Caco-2 (cell line): Measurements from ENCODE around the gene SATB2. TPM values are rescaled to one million over a fixed set of nuclear protein-coding genes. Genes with fewer than 3 reads are reported as not detected.

ENCODE experiments used
- BruUV-seq: library from RNA; stranded (reverse); fragments of 400-500 nt; replicated peaks from 2 replicates; lab custom pipeline; 2021; lab: Mats Ljungman, UMichigan
- CTCF ChIA-PET: fragments of 300-600 bp; sonication (Branson Sonifier 250); formaldehyde crosslinking; loops from one replicate; lab custom pipeline; 2022; ENCODE audit warnings: antibody characterized with exemption; lab: Charles Lee
- POLR2A ChIA-PET: fragments of 300-600 bp; sonication (Branson Sonifier 250); formaldehyde crosslinking; loops from one replicate; lab custom pipeline; 2022; ENCODE audit warnings: antibody characterized with exemption; lab: Charles Lee
- DNase-seq, 2 experiments: peaks; one replicate each; pipeline versions ENCODE4 v3.0.0 to v3.0.0-alpha.2; 2020 to 2022
- H3K27me3 ChIP-seq: replicated peaks from 2 replicates; pipeline ENCODE4 v1.6.0; 2011; ENCODE audit warnings: low read length; ENCODE audit not compliant: control insufficient read depth, insufficient read depth
- H3K36me3 ChIP-seq: 2 replicates; pipeline ENCODE4 v1.5.1; 2011; ENCODE audit warnings: low read length; ENCODE audit not compliant: control insufficient read depth, insufficient read depth
- H3K4me1 ChIP-seq: fragments of 250-450 bp; sonication (Bioruptor Pico); 2 replicates; pipeline ENCODE4 v1.5.1; 2020; ENCODE audit warnings: mild to moderate bottlenecking
- H3K4me3 ChIP-seq: 2 replicates; pipeline ENCODE4 v1.5.1; 2011; ENCODE audit warnings: low read depth, mild to moderate bottlenecking, control low read depth, low read length
- H3K9me3 ChIP-seq: fragments of 250-450 bp; sonication (Bioruptor Pico); 2 replicates; pipeline ENCODE4 v1.5.1; 2020; ENCODE audit warnings: mild to moderate bottlenecking, moderate library complexity
- H3K27ac Mint-ChIP-seq: one replicate; pipeline ENCODE4 v1.8.0; 2022; ENCODE audit warnings: mixed read lengths; ENCODE audit not compliant: unreplicated experiment
- H3K27me3 Mint-ChIP-seq: one replicate; pipeline ENCODE4 v1.8.0; 2022; ENCODE audit warnings: mixed read lengths; ENCODE audit not compliant: insufficient read depth, unreplicated experiment
- H3K36me3 Mint-ChIP-seq: one replicate; pipeline ENCODE4 v1.8.0; 2022; ENCODE audit warnings: mild to moderate bottlenecking, mixed read lengths; ENCODE audit not compliant: insufficient read depth, unreplicated experiment
- H3K4me1 Mint-ChIP-seq: one replicate; pipeline ENCODE4 v1.8.0; 2022; ENCODE audit warnings: low read depth, mixed read lengths; ENCODE audit not compliant: unreplicated experiment
- H3K4me3 Mint-ChIP-seq: one replicate; pipeline ENCODE4 v1.8.0; 2022; ENCODE audit warnings: mild to moderate bottlenecking, moderate library complexity, mixed read lengths; ENCODE audit not compliant: unreplicated experiment
- H3K9me3 Mint-ChIP-seq: one replicate; pipeline ENCODE4 v1.8.0; 2022; ENCODE audit warnings: mixed read lengths; ENCODE audit not compliant: unreplicated experiment
- intact Hi-C: fragments of 100-400 bp; cut with micrococcal nuclease; formaldehyde crosslinking; loops from one replicate; pipeline ENCODE4 v1.10.0; 2022; ENCODE audit not compliant: unreplicated experiment
- total RNA-seq: library from RNA; stranded (reverse); gene quantifications from 2 replicates; pipeline ENCODE4 v1.2.3, GENCODE V29; 2022
- TF ChIP-seq, protein P1 (sequence below), 2 experiments: fragments of 200-600 bp in 1 of 2; IDR thresholded peaks; 1 replicate in 1 of 2; 2 replicates in 1 of 2; pipeline versions ENCODE4 v1.5.1 to v1.8.0; 2011 to 2022; ENCODE audit warnings: antibody characterized with exemption in 1 of 2, control low read depth in 1 of 2, inconsistent platforms in 1 of 2, low read depth in 1 of 2, low read length in 1 of 2, mild to moderate bottlenecking in 1 of 2, moderate library complexity in 1 of 2; ENCODE audit not compliant: insufficient read depth in 1 of 2, severe bottlenecking in 1 of 2, unreplicated experiment in 1 of 2

Gene SATB2
- total RNA-seq, 1 experiment from 2014 or later = 1.1 TPM

DNA sequence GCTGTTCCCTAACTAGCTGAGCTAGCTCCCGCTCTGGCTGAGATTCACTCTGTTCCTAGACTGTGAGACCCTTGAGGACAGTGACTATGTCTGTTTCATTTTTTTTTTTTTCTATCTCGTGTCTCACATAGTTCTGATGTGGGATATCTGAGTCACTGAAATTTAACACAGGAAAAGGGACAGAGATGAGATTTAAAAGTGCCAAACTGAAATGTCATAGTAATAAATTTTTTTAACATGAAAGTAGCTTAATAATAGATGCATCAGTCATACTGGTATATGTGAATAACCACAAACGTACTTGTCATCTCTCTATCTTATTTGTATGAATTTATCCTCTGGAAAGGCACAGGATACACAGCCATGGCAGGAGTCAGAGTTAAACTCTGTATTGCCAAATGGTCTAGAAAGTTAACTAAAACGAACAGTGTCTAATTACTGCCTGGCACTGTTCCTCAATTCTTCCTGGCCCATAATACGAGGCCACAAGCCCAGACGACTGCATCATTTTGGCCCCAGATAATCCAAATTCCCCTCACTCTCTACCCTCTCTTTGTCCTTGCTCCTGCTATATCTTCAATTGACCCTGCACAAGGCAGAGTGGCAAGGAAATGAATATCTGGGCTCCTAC is 87.5 kb downstream of the SATB2 start:
- CTCF ChIA-PET = no interaction called here
- no peak overlapping the region for H3K4me3 Mint-ChIP-seq

DNA sequence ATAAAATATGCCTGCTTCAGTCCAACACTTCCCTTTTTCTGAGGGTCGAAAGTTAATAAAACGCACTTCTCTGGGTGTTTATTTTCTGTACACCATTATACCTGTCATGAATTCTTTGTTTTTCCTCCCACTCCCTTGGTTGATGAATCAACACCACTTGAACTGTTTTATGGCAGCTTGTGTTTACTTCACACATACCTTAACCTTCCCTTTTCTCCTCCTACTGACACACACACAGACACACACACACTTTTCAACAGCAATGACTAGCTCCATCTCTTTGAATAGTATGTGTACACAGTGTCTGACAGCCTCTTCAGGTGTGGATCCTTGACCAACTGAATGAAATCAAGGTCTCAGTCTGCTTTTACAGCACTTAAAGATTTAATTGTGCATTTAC is 91.3 kb downstream of the SATB2 start:
- CTCF ChIA-PET = interaction anchor here (0.6 to 0.7 kb wide), 2 partner anchors 219 to 1992 kb away, joined by 3 to 6 read pairs; no protein-coding TSS in a partner anchor

More for the DNA sequence above, 87.5 kb downstream of the SATB2 start:
- no peaks in the 10 kb centered on the region for H3K9me3 ChIP-seq
- DNase-seq = no peak
- H3K36me3 ChIP-seq = no peaks in the 10 kb centered on the region
- POLR2A ChIA-PET = no interaction called here
- H3K27ac Mint-ChIP-seq = no peak overlapping the region
- intact Hi-C loops = no loop called here
- H3K27me3 Mint-ChIP-seq = no peaks in the 10 kb centered on the region
- no peaks in the 10 kb centered on the region for H3K9me3 Mint-ChIP-seq
- 0 out of 2 replicates have a peak, but pooled peaks cover 8% of the 10 kb centered on the region for H3K4me1 ChIP-seq
- H3K36me3 Mint-ChIP-seq = no peaks in the 10 kb centered on the region
- BruUV-seq = no TSS peak
- H3K4me1 Mint-ChIP-seq = peaks cover 8% of the 10 kb centered on the region
- no peak overlapping the region for H3K4me3 ChIP-seq
- no peaks in the 10 kb centered on the region for H3K27me3 ChIP-seq
- TF ChIP-seq, protein P1, sequence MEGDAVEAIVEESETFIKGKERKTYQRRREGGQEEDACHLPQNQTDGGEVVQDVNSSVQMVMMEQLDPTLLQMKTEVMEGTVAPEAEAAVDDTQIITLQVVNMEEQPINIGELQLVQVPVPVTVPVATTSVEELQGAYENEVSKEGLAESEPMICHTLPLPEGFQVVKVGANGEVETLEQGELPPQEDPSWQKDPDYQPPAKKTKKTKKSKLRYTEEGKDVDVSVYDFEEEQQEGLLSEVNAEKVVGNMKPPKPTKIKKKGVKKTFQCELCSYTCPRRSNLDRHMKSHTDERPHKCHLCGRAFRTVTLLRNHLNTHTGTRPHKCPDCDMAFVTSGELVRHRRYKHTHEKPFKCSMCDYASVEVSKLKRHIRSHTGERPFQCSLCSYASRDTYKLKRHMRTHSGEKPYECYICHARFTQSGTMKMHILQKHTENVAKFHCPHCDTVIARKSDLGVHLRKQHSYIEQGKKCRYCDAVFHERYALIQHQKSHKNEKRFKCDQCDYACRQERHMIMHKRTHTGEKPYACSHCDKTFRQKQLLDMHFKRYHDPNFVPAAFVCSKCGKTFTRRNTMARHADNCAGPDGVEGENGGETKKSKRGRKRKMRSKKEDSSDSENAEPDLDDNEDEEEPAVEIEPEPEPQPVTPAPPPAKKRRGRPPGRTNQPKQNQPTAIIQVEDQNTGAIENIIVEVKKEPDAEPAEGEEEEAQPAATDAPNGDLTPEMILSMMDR (IDR thresholded peaks at IDR 0.05; ENCODE audit: insufficient read depth in 1 of 2, low read depth in 1 of 2, low read length in 1 of 2, severe bottlenecking in 1 of 2, unreplicated experiment in 1 of 2) = no peak

DNA sequence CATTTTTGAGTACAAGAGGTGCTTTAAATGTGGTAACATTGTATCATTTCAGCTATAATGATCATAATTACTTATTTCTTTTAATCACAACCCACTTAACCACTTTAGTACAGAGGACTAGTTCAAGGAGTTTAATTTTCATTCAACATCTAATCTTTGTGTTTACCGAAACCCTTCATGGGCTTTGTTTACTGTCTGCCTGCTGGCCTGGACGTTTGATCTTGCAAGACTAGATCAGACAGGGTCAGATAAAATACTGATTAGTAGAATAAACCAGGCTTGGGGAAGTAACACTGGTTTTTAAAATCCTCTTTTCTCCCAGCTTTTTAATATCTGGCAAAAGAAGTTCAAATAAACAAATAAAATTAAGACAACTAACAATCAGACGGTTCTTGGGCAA is 93.6 kb downstream of the SATB2 start:
- no peaks in the 10 kb centered on the region for H3K36me3 Mint-ChIP-seq

More for the DNA sequence above, 91.3 kb downstream of the SATB2 start:
- H3K4me3 Mint-ChIP-seq = no peak overlapping the region
- POLR2A ChIA-PET = no interaction called here
- intact Hi-C loops = loop anchor here (1.0 kb wide), 2 partner anchors 51 to 398 kb away; no protein-coding TSS in a partner anchor
- no TSS peak for BruUV-seq
- TF ChIP-seq, protein P1 (IDR thresholded peaks at IDR 0.05; ENCODE audit: insufficient read depth in 1 of 2, low read depth in 1 of 2, low read length in 1 of 2, severe bottlenecking in 1 of 2, unreplicated experiment in 1 of 2) = no peak
- no peaks in the 10 kb centered on the region for H3K27me3 Mint-ChIP-seq
- peaks cover 8% of the 10 kb centered on the region for H3K4me1 Mint-ChIP-seq
- H3K9me3 Mint-ChIP-seq = no peaks in the 10 kb centered on the region
- H3K36me3 Mint-ChIP-seq = no peaks in the 10 kb centered on the region
- Histone ChIP-seq H3K36me3 (no peaks in the 10 kb centered on the region), H3K27me3 (no peaks in the 10 kb centered on the region), H3K4me3 (no peak overlapping the region), H3K4me1 (peaks cover 15% of the 10 kb centered on the region; the same call in 1 of the 2 replicates), H3K9me3 (no peaks in the 10 kb centered on the region)
- peak; percentile 57 to 60 for DNase-seq
- H3K27ac Mint-ChIP-seq = no peak overlapping the region

More for the DNA sequence above, 93.6 kb downstream of the SATB2 start:
- Mint-ChIP-seq H3K27me3 (peaks cover 4% of the 10 kb centered on the region), H3K27ac (no peak overlapping the region), H3K4me1 (peaks cover 8% of the 10 kb centered on the region), H3K4me3 (no peak overlapping the region), H3K9me3 (no peaks in the 10 kb centered on the region)
- Histone ChIP-seq H3K4me1 (peaks cover 15% of the 10 kb centered on the region; the same call in 1 of the 2 replicates), H3K4me3 (no peak overlapping the region), H3K9me3 (no peaks in the 10 kb centered on the region), H3K27me3 (no peaks in the 10 kb centered on the region), H3K36me3 (no peaks in the 10 kb centered on the region)
- BruUV-seq = no TSS peak
- ChIA-PET POLR2A (no interaction called here), CTCF (no interaction called here)
- DNase-seq = no peak
- intact Hi-C loops = no loop called here
- TF ChIP-seq, protein P1 (IDR thresholded peaks at IDR 0.05; ENCODE audit: insufficient read depth in 1 of 2, low read depth in 1 of 2, low read length in 1 of 2, severe bottlenecking in 1 of 2, unreplicated experiment in 1 of 2) = no peak
